Activated CD8-positive, alpha-beta memory T cell treated with anti-CD3 and anti-CD28 coated beads, Interleukin-2, amount 50 U/mL, for 48 hours (primary cell): Measurements from ENCODE around the gene NDE1.
"Not testable (repeated sequence)": the region's sequence is repeated elsewhere in the genome, so short reads cannot be mapped to it uniquely, and the experiment has no call there.

Experiments used
- DNase-seq: peaks from one replicate; pipeline ENCODE4 v3.0.0-alpha.2; 2020

NDE1 gene

GRCh38 chr16:15650019-15650697, at the start of gene NDE1:
NDE1 (plus strand) TSS chr16:15650245; CDS start chr16:15664779, 14,534 bp downstream.
- peak; percentile 93 for DNase-seq

GRCh38 chr16:15601212-15601879, 48.7 kb upstream of the NDE1 start:
- DNase-seq = no peak

GRCh38 chr16:15602285-15603044, 47.6 kb upstream of the NDE1 start:
- no peak for DNase-seq

GRCh38 chr16:15604460-15605440, 45.3 kb upstream of the NDE1 start:
- no peak for DNase-seq

- DNase-seq = no peak
These were observed 44.1 kb upstream of the NDE1 start for GRCh38 chr16:15605839-15606517.

- no peak for DNase-seq
These were observed 43.4 kb upstream of the NDE1 start for GRCh38 chr16:15606518-15607220.

GRCh38 chr16:15607221-15607699, 42.8 kb upstream of the NDE1 start:
- not testable (repeated sequence) for DNase-seq

GRCh38 chr16:15607700-15608396, 42.2 kb upstream of the NDE1 start:
- DNase-seq = no peak

GRCh38 chr16:15608398-15609285, 41.4 kb upstream of the NDE1 start:
- no peak for DNase-seq

GRCh38 chr16:15609286-15609649, 40.8 kb upstream of the NDE1 start:
- DNase-seq = no peak

- DNase-seq = no peak
These were observed 39.6 kb upstream of the NDE1 start for GRCh38 chr16:15610369-15610871.

GRCh38 chr16:15611610-15612009, 38.4 kb upstream of the NDE1 start:
- no peak for DNase-seq

GRCh38 chr16:15613676-15614075, 36.4 kb upstream of the NDE1 start:
- DNase-seq = no peak

GRCh38 chr16:15616012-15616411, 34.0 kb upstream of the NDE1 start:
- no peak for DNase-seq

GRCh38 chr16:15616475-15617165, 33.4 kb upstream of the NDE1 start:
- no peak for DNase-seq

GRCh38 chr16:15617901-15618300, 32.1 kb upstream of the NDE1 start:
- DNase-seq = no peak

GRCh38 chr16:15618392-15618791, 31.7 kb upstream of the NDE1 start:
- no peak for DNase-seq

- DNase-seq = no peak
These were observed 29.3 kb upstream of the NDE1 start for GRCh38 chr16:15620611-15621195.
